Testis (tissue), 3 donors: ENCODE results near the gene SMIM38. TPM values are rescaled to one million over a fixed set of nuclear protein-coding genes. Genes with fewer than 3 reads are reported as not detected.

Experiments
- DNase-seq: peaks from one replicate; pipeline ENCODE4 v3.0.0-alpha.2; 2019
- H3K27ac ChIP-seq, 2 donors: fragments of 200-600 bp; sonication (generic); one replicate each; pipeline ENCODE4 v1.5.1; 2019
- H3K27me3 ChIP-seq: fragments of 200-600 bp; sonication (generic); one replicate; pipeline ENCODE4 v1.5.1; 2019
- H3K36me3 ChIP-seq: fragments of 200-600 bp; sonication (generic); one replicate; pipeline ENCODE4 v1.5.1; 2017; ENCODE audit warnings: low read depth; ENCODE audit errors: missing control alignments
- H3K4me1 ChIP-seq: fragments of 200-600 bp; sonication (generic); one replicate; pipeline ENCODE4 v1.5.1; 2019
- H3K4me3 ChIP-seq, 2 donors: fragments of 200-600 bp; sonication (generic); one replicate each; pipeline ENCODE4 v1.5.1; 2017 to 2019
- H3K9me3 ChIP-seq: fragments of 200-600 bp; sonication (generic); one replicate; pipeline ENCODE4 v1.5.1; 2017
- CTCF ChIP-seq, 3 experiments: fragments of 450-650 bp in 2 of 3; fragments of 200-600 bp in 1 of 3; sonication (generic) in 1 of 3; IDR thresholded peaks; one replicate each; pipeline ENCODE4 v1.5.1; 2016 to 2019; ENCODE audit warnings: antibody characterized with exemption in 3 of 3, mild to moderate bottlenecking in 2 of 3, moderate library complexity in 1 of 3
- POLR2A ChIP-seq: fragments of 450-650 bp; IDR thresholded peaks from one replicate; pipeline ENCODE4 v1.6.1; 2017; ENCODE audit warnings: antibody characterized with exemption, mild to moderate bottlenecking, moderate library complexity
- WGBS, 2 donors: methylation state at CpG; one replicate each; pipeline ENCODE4 v1.1.5; 2018; 5-methylcytosine and 5-hydroxymethylcytosine counted together
- intact Hi-C: fragments of 100-400 bp; cut with DNase I; formaldehyde crosslinking; loops from one replicate; pipeline ENCODE4 v1.15.1; 2023; ENCODE audit warnings: low total_unique reads
- polyA plus RNA-seq: library from polyadenylated mRNA; stranded (reverse); fragments of 350-450 nt; fragmentation: Illumina TruSeq; extraction: RNeasy Lipid Tissue Mini Kit (QIAGEN cat#74804); gene quantifications from one replicate; pipeline ENCODE4 v1.2.3, GENCODE V29; 2014; ENCODE audit warnings: low read depth, low replicate concordance; ENCODE audit not compliant: insufficient read depth
- total RNA-seq, 2 donors: library from RNA; depleted of rRNA; stranded (reverse); fragments of >200 nt; gene quantifications; one replicate each; pipeline ENCODE4 v1.2.3, GENCODE V29; 2016

The SMIM38 gene
- total and polyA plus RNA-seq, 3 donors from 2014 or later: 3.3 to 8.8 (median 3.9) TPM

DNA sequence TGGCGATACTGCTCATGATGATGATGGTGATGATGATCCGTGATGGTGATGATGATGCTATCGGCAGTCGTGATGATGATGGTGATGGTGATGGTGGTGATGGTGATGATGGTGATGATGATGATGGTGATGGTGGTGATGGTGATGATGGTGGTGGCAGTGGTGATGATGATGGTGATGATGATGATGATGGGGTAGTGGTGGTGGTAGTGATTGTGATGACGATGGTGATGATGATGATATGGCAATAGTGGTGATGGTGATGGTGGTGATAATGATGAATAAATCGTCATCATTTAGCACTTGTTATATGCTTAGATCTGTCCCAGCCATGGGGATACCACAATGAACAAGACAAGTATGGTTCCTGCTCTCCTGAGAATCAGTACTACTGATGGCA lies 39.2 kb downstream of the SMIM38 start:
- Histone ChIP-seq H3K9me3 (no peaks in the 10 kb centered on the region), H3K27me3 (no peaks in the 10 kb centered on the region), H3K27ac (no peak overlapping the region), H3K4me1 (no peaks in the 10 kb centered on the region), H3K36me3 (no peaks in the 10 kb centered on the region), H3K4me3 (no peak overlapping the region)
- DNase-seq: no peak
- TF ChIP-seq POLR2A (no peak), CTCF (IDR thresholded peaks at IDR 0.05) (no peak)
- 44 to 46% methylated on average over 4 of the region's 6 CpGs for WGBS, 2 donors
- intact Hi-C loops: no loop called here

GRCh38 chr11:69195824-69196782 lies 40.4 kb downstream of the SMIM38 start:
- no peaks in the 10 kb centered on the region for H3K36me3 ChIP-seq
- H3K27ac ChIP-seq: no peak overlapping the region
- WGBS, 2 donors: 70 to 75% methylated on average over 27 to 35 of the region's 35 CpGs
- H3K4me3 ChIP-seq: no peak overlapping the region
- H3K27me3 ChIP-seq: no peaks in the 10 kb centered on the region
- TF ChIP-seq CTCF (IDR thresholded peaks at IDR 0.05): no peak
- TF ChIP-seq POLR2A: no peak
- no peaks in the 10 kb centered on the region for H3K4me1 ChIP-seq
- H3K9me3 ChIP-seq: no peaks in the 10 kb centered on the region
- DNase-seq: no peak
- intact Hi-C loops: no loop called here

- no peaks in the 10 kb centered on the region for H3K9me3 ChIP-seq
- no peaks in the 10 kb centered on the region for H3K36me3 ChIP-seq
- WGBS, 2 donors: 87% methylated on average over 14 of the region's 14 CpGs; no CpG with 5 or more reads in 1 of the 2 donors
- TF ChIP-seq POLR2A: no peak
- H3K27ac ChIP-seq: no peak overlapping the region
- intact Hi-C loops: no loop called here
- no peaks in the 10 kb centered on the region for H3K4me1 ChIP-seq
- no peak overlapping the region for H3K4me3 ChIP-seq
- no peak for DNase-seq
- no peaks in the 10 kb centered on the region for H3K27me3 ChIP-seq
Measured at GRCh38 chr11:69196783-69197169, 41.0 kb downstream of the SMIM38 start.

DNA sequence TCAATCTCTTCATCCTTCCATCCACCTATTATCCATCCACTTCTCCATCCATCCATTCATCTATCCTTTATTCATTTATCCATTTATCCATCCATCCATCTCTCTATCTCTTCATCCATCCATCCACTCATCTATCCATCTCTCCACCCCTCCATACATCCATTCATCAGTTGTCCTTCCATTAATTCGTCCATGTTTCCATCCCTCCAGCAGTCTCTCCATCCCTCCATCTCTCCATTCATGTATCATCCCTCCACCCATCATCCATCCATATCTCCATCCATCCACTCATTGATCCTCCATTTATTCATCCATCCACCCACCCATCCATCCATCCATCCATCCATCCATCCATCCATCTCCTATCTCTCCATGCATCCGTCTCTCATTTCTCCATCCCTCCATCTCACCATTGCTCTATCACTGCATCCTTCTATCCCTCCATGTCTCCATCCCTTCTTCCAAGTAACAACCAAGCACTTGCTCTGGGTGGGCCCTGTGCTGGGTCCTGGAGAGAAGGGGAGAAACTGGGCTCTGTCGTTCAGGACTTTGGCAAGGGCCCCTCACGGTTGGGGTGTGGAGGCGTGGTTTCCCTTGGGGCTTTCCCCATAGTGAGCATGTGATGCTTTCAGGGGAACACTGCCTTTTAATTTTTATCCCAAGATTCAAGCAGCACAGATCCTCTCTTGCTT lies 43.3 kb downstream of the SMIM38 start:
- 70 to 85% methylated on average over 5 of the region's 5 CpGs for WGBS, 2 donors
- intact Hi-C loops: no loop called here
- no peak for DNase-seq

More for the DNA sequence above, 43.3 kb downstream of the SMIM38 start:
- Histone ChIP-seq H3K4me1 (no peaks in the 10 kb centered on the region), H3K27ac (no peak overlapping the region), H3K36me3 (no peaks in the 10 kb centered on the region), H3K9me3 (no peaks in the 10 kb centered on the region), H3K4me3 (no peak overlapping the region), H3K27me3 (no peaks in the 10 kb centered on the region)
- no peak for TF ChIP-seq POLR2A
- no peak for TF ChIP-seq CTCF (IDR thresholded peaks at IDR 0.05)
